ENCODE measurements around the gene LRRC9.
"Not testable (repeated sequence)": the region's sequence is repeated elsewhere in the genome, so short reads cannot be mapped to it uniquely, and the experiment has no call there.

The LRRC9 gene

DNA sequence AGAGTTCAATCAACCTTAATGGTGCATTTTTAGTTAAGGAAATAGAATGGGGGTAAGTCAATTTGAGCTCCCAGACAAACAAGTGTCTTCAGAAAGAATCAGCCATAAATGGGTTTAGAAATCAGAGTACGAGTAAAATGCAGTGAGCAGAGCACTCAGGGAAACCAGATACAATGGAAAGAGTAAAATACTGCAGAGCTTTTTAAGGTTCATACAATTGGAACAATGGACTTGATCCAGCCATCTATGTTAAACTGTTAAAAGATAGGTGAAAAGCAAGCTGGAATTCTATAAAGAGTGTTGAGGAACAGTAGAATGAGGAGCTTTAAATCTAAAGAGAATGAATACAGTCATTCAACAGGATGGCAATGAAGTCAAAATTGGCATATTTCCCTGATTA lies 147.9 kb downstream of the LRRC9 start:
- no peak for DNase-seq

DNA sequence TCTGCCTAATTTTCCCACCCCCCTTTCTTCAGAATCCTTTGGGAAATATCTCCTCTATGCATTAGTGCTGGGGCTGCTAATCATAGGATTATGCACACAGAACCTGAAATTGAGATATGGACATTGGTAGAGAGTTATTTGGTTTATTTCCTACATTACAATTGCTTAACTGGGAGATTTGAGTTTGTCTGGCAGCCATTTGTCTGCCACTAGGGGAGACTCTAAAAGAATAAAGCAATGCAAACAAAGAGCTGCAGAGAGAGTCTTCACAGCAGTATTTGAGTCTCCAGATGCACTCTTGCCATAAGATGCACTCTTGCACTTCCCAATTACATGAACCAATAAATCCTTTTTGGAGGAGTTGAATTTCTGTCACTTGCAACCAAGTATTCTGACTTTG lies 159.8 kb downstream of the LRRC9 start:
- DNase-seq = no peak

DNA sequence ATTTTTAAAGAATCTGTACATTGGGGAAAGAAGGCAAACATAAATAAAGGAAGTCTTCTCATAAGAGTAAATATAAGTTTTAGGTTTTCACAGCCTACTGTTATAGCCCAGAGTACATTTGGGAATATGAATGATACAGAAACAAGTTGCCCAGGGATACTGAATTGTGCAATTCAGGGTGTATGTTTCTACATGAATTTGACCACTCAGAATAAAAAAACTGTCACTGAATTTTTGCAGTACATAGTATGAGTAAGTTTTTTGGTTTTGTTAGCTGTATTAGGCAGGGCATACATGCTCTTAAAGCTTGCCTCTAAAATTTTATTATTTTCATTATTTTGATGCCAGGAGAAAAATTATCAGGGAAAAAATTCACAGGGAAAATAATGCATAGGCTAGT lies 165.1 kb downstream of the LRRC9 start:
- no peak for DNase-seq

DNA sequence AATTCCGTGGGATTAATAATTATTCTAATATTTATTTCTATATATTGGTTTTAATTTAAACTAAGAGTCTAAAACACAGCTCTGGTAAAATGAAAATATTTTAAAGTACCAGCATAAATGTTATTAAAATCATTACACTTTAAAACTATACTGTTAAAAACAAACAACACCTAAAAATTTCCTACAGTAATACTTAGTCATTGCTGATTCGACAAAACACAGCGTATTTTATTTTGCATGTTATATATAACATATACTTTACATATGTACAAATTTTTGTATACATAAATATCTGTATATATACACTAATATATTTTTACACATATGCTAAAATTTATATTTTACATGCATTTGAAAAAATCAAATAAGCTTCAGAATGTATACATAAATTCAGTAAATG lies 165.7 kb downstream of the LRRC9 start:
- DNase-seq = no peak

DNA sequence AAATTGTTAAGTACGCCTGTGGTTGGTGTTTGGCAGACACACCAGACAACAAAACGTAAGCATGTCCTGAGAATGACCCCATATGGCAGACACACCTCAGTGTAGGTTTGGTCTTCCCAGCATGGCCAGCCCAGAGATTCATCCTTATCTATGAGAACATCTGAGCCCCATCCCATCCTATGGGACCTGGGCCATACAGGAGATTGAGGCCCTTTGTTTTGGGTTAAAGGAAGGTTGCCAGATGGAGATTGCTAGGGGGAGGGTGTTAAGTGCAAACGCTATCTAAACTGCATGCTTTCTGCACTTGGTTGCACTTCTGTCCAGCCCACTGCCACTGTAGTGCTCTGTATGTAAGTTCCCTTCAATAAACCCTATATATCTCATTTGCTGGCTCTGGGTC lies 167.7 kb downstream of the LRRC9 start:
- DNase-seq = no peak

DNA sequence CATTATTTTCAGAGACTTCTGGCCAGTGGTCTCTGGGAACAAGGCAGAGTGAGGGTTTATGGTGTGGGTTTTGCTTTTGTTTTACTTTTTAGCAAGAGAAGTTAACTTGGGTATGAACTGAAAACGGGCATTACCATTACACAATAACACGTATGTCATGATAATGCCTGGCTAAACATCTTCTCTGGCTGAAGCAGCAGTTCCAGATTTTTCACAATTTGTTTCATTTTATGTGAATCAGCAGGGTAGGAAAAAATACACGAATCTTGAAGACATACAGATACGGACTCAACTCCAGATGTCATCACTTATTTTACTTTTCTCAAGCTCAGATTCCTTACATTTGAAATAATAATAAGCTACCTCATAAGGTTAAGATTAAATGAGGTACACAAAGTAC lies 169.3 kb downstream of the LRRC9 start:
- DNase-seq = no peak

DNA sequence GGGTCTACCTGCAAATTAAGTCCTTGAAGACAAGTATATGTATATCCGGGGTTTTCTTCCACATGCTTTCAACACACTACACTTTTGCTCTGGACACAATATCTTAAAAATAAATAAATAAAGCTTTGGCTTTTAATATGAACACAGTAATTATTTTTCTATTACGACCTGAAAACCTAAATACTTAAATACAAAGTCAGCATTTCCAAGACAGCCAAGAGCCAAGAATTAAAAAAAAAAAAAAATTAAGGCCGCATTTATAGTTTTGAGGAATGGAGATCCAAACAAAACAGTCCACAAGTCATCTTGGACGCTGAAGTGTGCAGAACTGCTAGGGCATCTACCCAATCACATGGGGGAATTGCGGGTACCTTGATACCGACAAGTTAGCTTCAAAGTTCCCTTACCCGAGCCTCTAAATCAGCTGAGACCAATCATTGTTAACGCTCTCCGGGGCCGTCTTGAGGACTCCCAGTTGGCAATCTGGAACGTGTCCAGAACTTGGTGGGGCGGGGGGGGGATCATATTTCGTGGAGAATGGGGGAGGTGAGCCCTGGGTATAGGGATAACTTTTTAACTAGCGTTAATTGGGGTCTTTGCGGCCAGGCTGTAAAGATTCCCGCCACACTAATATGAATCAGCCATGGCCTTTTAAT lies 171.0 kb downstream of the LRRC9 start:
- peak; percentile 74 for DNase-seq

DNA sequence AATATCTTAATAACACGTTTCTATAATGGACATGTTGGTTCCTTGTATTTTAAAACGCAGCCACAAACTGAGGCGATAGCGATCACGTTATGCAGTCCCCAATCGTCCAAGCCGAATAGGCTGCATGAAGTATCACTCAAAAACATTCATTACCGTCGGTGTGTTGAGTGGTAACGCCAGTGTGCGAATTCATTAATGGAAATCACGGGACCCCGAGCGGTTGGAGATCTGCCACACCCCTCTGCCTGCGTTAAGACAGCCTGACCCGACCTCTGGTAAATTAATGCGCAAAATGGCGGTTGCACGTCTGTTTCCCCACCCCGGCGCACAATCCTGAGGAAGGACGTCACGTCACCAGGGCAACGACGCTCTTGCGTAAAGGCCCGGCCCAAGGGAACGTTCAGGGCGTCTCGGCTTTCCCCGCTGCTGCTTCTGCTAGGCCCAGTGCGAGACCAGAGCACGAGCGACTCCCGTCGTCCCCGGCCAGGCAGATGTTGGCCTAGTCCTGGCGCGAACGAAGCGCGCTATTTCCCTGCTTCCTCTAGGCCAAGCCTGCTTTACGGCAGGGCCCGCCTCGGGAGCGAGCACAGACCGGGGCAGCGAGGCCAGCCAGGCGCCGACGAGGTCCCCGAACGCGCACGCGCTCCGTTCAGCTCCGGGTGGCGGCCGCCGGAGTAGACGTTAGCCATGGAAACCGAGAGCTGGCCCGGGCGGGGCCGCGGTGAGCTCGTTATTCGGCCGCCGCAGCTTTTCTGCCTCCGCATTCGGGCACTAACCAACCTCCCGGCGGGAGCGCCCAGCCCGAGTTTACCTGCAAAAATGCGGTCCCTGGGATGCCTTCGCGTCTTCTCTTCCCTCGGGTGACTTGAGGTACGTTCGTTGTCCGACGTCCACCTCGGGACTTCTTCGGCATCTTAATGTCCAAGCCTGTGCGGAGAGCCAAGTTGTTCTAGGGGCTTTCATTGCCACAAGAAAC lies 171.9 kb downstream of the LRRC9 start, which contains the start of gene PCNX4:
Gene PCNX4 (plus strand): TSS at position 374 of the 976 bp plus-strand sequence. CDS start 15,716 bp downstream, outside the sequence.
- peak; percentile 99 for DNase-seq

DNA sequence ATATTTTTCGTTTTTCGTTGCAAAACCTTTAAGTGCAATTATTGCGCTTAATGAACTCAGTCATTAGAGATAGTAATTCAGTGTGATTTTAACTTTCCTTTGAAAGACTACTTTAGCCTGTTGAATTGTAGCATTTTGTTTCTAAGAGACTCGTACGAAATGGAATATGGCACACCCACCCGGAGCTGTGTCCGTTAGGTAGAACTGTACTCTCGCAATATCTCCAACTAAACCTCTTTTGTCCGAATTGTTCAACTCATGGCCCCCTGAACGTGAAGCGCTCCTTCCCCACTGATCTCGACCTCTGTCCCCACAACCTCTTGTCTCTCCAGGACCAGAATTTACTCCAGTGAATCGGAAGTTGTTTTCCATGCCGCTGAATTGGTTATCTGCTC lies 172.6 kb downstream of the LRRC9 start:
- DNase-seq = no peak

DNA sequence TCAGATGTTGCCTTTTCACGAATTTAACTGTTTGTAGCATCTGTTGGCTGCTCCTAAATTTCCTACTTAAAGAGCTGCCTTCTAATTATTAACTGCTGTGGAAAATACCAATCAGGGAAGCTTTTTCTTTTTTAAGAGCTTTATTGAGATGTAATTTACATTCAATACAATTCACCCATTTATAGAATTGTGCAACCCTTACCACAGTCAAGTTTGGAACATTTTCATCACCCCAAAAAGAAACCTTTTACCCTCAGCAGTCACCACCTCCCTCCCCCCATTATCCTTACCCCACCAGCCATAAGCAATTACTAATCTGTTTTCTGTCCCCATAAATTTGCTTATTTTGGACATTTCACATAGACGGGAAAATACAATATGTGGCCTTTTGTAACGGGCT lies 173.1 kb downstream of the LRRC9 start:
- no peak for DNase-seq

DNA sequence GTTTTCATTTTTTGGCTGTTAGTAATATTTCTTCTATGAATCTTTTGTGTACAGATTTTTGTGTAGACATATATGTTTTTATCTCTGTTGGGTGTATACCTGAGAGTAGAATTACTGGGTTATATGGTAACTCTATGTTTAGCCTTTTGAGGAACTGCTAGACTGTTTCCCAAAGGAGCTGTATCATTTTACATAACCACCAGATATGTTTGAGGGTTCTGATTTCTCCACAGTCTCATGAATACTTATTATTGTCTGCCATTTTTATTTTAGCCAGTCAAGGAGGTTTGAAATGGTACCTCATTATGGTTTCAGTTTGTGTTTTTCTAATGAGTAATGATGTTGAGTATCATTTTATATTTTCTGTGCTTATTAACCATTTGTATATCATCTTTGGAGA lies 173.7 kb downstream of the LRRC9 start:
- no peak for DNase-seq

DNA sequence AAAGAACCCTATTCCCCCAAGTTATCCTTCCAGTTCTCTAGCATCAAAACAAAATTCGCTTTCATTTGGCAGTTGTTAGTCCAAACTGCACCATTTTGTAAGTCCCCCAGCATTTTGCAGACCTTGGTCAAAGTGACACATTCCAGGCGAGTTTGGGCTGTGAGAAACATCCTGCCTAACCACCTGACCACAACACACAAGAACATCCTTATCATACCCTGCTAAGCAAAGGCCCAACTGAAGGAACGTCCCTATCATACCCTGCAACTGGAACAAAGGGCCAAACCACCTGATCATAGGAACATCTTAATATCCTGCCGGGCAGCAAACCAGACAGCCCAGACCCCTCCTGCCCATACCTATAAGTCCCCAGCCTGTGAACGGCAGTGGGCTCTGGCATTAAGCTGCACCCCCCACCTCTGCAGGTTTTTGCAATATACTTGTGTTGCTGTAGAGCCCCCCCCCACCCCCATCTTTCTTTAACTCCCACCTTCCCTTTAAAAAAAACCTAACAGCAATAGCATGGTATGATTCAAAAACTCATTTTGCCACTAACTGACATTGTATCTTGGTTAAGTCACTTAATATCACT lies 174.5 kb downstream of the LRRC9 start:
- DNase-seq = no peak

DNA sequence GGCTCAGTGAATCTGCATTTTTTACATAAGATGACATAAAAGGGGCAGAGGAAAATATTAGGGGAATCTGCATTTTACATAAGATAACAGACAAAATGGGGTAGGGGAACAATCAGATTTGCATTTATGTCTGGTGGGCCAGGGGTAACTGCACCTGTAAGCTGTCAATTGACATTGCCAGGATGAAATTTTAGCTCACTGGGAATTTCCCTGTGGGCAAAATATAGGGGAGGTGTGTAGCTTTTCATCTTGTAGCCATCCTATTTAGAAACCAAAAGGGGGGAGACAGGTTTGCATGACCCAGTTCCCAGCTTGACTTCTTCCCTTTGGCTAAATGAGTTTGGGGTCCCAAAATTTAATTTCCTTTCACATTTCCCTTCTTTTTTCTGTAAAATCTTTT lies 175.3 kb downstream of the LRRC9 start:
- no peak for DNase-seq

DNA sequence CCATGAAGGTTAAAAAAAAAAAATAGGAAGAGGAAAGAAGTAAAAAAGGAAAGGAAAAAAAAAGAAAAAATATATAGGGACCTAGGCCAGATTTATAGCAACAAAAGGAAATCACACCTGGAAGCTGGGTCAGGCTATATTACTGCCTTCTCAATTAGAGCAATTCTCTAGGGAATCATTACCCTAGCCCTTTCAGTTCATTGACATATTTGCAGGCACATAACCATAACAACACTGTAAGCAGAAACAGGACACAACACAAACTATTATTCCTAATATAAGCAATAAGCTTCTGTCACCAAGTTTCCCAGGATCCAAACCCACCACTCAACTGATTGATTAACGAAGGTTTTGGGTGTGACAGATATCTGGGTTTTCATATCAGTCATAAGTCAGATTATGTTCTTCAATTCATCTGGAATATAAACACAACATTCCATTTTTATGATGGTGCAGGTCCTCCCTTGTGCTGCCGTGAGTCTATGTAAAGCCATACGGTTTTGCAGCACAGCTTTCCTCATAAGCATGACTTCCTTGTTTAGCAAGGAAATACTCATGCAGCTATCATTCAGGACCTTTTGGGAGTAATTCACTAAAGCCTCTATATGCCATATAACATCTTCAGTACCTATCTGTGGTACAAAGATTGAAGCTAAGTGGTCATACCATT lies 176.0 kb downstream of the LRRC9 start:
- no peak for DNase-seq

DNA sequence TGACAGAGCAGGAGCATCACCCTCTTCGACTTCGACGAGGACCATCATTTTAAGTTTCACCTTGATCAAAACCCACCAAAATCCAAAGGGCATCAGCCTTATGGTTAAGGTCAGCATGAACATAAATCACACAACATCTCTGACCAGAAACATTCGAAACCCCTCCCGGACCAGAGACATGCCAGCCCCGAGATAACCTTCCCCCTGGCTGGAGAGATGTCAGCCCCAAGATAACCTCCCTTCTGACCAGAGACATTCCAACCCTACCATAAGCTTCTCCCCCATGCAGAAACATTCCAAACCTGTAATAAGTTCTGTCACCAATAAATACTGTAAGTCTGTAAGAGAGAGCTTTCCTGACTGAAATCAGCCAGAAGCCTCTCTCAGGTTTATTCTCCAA lies 178.0 kb downstream of the LRRC9 start:
- DNase-seq = no peak

DNA sequence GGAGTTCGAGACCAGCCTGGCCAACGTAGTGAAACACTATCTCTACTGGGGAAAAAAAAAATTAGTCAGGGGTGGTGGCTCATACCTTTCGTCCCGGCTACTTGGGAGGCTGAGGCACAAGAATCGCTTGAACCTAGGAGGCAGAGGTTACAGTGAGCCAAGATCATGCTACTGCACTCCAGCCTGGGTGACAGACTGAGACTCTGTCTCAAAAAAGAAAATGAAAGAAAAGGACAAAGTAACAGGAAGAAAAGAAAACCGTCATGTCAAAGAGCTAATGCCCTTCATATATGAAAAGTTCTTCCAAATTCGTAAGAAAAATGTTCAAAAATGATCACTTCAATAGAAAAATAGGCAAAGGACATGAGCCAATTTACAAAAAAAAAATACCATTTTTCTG lies 179.9 kb downstream of the LRRC9 start:
- not testable (repeated sequence) for DNase-seq

DNA sequence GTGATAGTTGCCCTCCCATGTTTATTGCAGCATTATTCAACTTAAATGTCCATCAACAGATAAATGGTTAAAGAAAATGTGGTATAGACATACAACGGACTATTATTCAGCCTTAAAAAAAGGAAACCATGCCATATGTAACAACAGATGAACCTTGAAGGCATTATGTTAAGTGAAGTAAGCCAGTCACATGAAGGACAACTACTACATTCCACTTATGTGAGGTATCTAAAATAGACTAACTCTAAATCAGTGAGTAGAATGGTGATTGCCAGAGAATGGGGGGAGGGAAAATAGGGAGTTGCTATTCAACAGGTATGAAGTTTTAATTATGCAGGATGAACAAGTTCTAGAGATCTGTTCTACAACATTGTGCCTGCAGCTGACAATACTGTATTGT lies 181.8 kb downstream of the LRRC9 start:
- DNase-seq = no peak

DNA sequence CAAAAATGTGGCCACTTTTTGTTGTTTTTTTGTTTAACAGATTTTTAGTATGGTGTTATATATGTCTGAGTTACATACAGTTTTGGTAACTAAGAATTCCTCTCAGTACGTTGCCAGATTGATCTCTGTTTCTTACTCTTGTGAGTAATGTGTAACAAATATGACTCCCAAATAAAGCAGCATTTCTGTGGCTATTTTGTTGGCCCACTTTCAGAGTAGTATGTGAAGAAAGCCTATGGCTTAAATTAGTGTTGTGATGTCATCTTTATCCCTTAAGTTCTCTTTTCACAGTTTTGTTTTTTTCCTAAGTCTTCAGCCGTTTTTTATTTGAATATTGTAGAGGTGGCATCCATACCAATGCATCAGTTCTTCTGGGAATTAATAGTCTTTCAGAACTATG lies 182.4 kb downstream of the LRRC9 start:
- DNase-seq = no peak

DNA sequence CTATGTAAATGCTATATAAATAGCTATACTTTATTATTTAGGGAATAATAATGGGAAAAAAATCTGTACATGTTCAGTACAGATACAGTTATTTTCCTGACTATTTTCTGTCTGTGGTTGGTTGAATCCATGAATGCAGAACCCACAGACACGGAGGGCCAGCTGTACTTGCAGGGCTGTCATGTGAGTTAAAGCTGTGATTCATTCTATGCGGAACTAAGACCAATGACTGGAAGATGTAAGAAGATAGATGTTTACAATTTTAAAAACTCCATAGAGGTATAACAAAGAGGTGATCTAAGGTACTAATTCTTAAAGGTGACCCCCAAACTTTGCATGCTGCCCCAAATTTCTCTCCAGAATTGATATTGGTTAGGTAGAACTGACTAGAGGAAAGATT lies 186.4 kb downstream of the LRRC9 start:
- DNase-seq = no peak

DNA sequence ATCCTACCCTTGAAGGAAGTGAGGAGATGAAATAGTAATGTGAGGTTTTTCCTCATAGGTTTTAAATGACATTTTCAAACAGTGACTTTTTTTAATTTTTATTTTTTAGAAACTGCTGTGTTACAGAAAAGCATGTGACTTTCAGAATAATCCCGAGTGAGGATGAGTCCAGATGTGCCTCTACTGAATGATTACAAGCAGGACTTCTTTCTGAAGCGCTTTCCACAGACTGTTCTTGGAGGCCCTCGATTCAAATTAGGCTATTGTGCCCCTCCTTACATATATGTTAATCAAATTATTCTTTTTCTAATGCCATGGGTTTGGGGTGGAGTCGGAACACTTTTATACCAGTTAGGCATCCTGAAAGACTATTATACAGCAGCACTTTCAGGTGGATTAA lies 187.5 kb downstream of the LRRC9 start:
- DNase-seq = no peak

DNA sequence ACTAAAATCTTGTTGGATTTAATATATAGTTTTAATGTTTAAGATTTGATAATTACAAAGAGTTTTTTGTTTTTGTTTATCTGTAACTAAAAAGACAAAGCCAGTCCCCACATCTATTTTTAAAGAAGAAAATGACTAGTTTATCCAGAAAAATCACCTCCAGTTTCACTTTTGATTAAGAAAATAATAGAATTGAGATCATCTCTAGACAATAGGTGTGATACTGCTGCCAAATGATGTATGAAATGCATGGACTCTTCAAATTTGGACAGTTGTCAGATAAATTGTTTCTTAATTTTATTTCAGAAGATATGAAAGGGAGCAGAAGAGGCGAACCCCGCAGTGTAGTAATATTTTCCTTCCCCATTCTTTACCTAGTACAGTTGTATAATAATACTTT lies 191.8 kb downstream of the LRRC9 start:
- DNase-seq = no peak

Data from NCI-H1092 (cell line).